DND-41 (cell line): ENCODE results near the gene MAB21L4.

ENCODE experiments used
- ATAC-seq: fragments of 200-7000 bp; cut with Tn5 transposase; 3 replicates; pipeline ENCODE4 v1.9.1; 2021; ENCODE audit warnings: low read depth; ENCODE audit not compliant: insufficient read depth
- DNase-seq: peaks from one replicate; pipeline ENCODE4 v3.0.0-alpha.2; 2020
- H2AFZ ChIP-seq: 2 replicates; pipeline ENCODE4 v1.6.0; 2012; ENCODE audit warnings: low read depth, low read length
- H3K27ac ChIP-seq: 2 replicates; pipeline ENCODE4 v1.5.1; 2012; ENCODE audit warnings: low read length, inconsistent platforms
- H3K27me3 ChIP-seq: fragments of 200-600 bp; sonication (generic); 2 replicates; pipeline ENCODE4 v1.6.0; 2012; ENCODE audit warnings: low read length, mild to moderate bottlenecking, inconsistent platforms; ENCODE audit not compliant: insufficient read depth, poor library complexity
- H3K36me3 ChIP-seq: 2 replicates; pipeline ENCODE4 v1.5.1; 2012; ENCODE audit warnings: low read length, inconsistent platforms; ENCODE audit not compliant: insufficient read depth
- H3K4me1 ChIP-seq: 2 replicates; pipeline ENCODE4 v1.5.1; 2012; ENCODE audit warnings: mild to moderate bottlenecking, low read length; ENCODE audit not compliant: insufficient read depth
- H3K4me2 ChIP-seq: 2 replicates; pipeline ENCODE4 v1.6.0; 2012; ENCODE audit warnings: mild to moderate bottlenecking, moderate library complexity, low read length, inconsistent platforms; ENCODE audit not compliant: insufficient read depth
- H3K4me3 ChIP-seq, 2 experiments: fragments of 200-600 bp in 1 of 2; shearing (Covaris generic) in 1 of 2; 2 replicates each; pipeline ENCODE4 v1.5.1; 2012 to 2016; ENCODE audit warnings: inconsistent platforms in 2 of 2, low read length in 2 of 2, mild to moderate bottlenecking in 2 of 2, low read depth in 1 of 2, moderate library complexity in 1 of 2
- H3K79me2 ChIP-seq: 2 replicates; pipeline ENCODE4 v1.6.0; 2012; ENCODE audit warnings: low read length, inconsistent platforms; ENCODE audit not compliant: insufficient read depth
- H3K9ac ChIP-seq: 2 replicates; pipeline ENCODE4 v1.6.0; 2012; ENCODE audit warnings: low read depth, mild to moderate bottlenecking, inconsistent platforms, low read length, moderate library complexity
- H3K9me3 ChIP-seq: 2 replicates; pipeline ENCODE4 v1.5.1; 2012; ENCODE audit warnings: low read length, moderate library complexity, mild to moderate bottlenecking, inconsistent platforms; ENCODE audit not compliant: insufficient read depth, severe bottlenecking
- H4K20me1 ChIP-seq: 2 replicates; pipeline ENCODE4 v1.6.0; 2012; ENCODE audit warnings: low read length; ENCODE audit not compliant: insufficient read depth
- EZH2 ChIP-seq: IDR thresholded peaks from 3 replicates; pipeline ENCODE4 v1.6.1; 2012; ENCODE audit warnings: borderline replicate concordance, low read depth, mild to moderate bottlenecking, moderate library complexity, low read length, inconsistent platforms; ENCODE audit not compliant: severe bottlenecking
- TF ChIP-seq, protein P1 (sequence below): IDR thresholded peaks from 2 replicates; pipeline ENCODE4 v1.5.1; 2012; ENCODE audit warnings: borderline replicate concordance, low read length, moderate library complexity, mild to moderate bottlenecking; ENCODE audit not compliant: poor library complexity, severe bottlenecking; ENCODE audit errors: extremely low read depth

Gene MAB21L4

DNA sequence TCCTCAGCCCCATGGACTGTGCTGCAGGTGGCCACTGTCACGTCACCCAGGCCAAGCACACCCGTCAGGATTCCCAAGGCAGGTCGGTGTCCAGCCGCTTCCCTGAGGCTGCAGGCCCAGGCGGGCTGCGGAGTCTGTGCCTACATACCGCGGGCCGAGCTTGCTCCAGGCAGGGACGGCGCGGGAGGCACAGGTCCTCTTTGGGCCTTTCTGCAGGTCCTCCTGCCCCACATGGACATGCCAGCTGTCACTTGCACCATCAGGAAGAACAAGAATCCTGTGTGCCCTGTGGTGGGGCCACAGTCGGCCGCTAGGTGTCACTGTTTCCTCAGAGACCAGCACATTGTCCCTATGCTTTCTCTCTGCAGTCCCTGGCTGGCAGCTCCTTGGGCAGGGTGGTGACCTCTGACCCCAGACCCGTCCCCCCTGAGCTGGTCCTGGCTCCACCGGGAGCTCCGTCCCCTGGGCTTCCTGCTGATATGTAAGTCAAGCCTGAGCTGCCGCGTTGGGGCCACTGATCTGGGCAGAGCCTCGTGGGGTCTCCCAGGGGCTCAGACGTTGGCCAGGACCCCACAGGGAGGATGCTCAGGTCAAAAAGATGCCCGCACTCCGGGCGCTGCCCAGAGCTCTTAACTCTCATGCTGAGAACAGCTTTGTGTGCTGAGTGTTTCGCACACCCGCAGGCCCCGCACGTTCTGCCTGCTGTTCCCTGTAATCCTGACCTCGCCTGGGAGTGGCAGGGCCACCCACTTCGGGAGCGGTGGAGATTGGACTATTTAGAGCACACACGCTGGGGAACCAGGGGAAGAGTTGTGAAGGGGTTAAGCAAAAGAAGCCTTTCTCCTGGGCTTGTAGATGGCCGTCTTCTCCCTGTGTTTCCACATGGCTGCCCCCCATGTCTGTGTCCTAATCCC lies 44.6 kb downstream of the MAB21L4 start:
- Histone ChIP-seq H3K9ac (no peak overlapping the region), H3K27ac (no peak overlapping the region), H2AFZ (no peak overlapping the region), H3K4me1 (no peaks in the 10 kb centered on the region), H3K4me3 (no peak overlapping the region), H3K27me3 (no peaks in the 10 kb centered on the region), H4K20me1 (no peaks in the 10 kb centered on the region), H3K36me3 (no peaks in the 10 kb centered on the region), H3K9me3 (peaks cover 3% of the 10 kb centered on the region), H3K79me2 (no peaks in the 10 kb centered on the region), H3K4me2 (no peak overlapping the region)
- ATAC-seq (peak; percentile 98), DNase-seq (peak; percentile 78)
- no peak for TF ChIP-seq EZH2
- TF ChIP-seq, protein P1, sequence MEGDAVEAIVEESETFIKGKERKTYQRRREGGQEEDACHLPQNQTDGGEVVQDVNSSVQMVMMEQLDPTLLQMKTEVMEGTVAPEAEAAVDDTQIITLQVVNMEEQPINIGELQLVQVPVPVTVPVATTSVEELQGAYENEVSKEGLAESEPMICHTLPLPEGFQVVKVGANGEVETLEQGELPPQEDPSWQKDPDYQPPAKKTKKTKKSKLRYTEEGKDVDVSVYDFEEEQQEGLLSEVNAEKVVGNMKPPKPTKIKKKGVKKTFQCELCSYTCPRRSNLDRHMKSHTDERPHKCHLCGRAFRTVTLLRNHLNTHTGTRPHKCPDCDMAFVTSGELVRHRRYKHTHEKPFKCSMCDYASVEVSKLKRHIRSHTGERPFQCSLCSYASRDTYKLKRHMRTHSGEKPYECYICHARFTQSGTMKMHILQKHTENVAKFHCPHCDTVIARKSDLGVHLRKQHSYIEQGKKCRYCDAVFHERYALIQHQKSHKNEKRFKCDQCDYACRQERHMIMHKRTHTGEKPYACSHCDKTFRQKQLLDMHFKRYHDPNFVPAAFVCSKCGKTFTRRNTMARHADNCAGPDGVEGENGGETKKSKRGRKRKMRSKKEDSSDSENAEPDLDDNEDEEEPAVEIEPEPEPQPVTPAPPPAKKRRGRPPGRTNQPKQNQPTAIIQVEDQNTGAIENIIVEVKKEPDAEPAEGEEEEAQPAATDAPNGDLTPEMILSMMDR: peak; percentile 98

DNA sequence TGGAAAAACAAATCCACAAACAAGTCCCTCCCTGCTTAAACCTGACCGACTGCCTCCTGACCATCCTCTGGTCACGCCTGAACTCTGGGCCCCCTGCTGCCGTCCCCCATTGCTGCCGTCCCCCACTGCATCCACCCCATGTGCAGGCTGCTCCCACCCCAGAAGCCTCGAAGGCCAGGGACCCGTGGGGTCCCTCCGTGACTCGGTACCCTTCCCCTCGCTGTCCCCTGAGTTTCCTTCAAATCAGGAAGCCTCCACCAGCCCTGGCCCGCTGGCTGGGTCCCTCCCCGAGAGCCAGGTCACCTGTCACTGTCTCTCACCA lies 45.2 kb downstream of the MAB21L4 start:
- ATAC-seq (no peak), DNase-seq (no peak)
- Histone ChIP-seq H3K79me2 (no peaks in the 10 kb centered on the region), H3K4me3 (no peak overlapping the region), H3K9ac (no peak overlapping the region), H3K36me3 (no peaks in the 10 kb centered on the region), H2AFZ (no peak overlapping the region), H4K20me1 (no peaks in the 10 kb centered on the region), H3K9me3 (peaks cover 3% of the 10 kb centered on the region), H3K27ac (no peak overlapping the region), H3K4me2 (no peak overlapping the region), H3K4me1 (no peaks in the 10 kb centered on the region), H3K27me3 (no peaks in the 10 kb centered on the region)
- TF ChIP-seq, protein P1: no peak
- no peak for TF ChIP-seq EZH2

DNA sequence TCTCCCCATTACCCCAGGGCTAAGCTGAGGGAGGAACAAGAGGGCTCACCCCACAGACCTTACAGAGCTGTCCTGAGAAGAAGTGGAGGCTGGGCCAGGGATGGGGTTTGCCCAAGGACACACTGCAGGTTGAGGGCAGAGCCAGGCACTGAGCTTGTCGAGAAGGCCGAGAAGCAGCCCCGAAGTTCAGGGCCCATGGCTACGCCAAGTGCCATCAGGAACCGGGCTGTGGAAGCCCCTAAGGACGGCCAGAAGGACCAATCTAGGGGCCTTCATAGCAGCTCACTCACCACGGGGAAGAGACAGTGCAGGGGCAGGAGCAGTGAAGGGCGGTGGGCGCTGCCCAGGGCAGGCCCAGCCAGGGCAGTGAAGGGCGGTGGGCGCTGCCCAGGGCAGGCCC lies 45.9 kb downstream of the MAB21L4 start:
- Histone ChIP-seq H3K9ac (no peak overlapping the region), H3K4me3 (no peak overlapping the region), H2AFZ (no peak overlapping the region), H3K27ac (no peak overlapping the region), H4K20me1 (no peaks in the 10 kb centered on the region), H3K36me3 (no peaks in the 10 kb centered on the region), H3K4me1 (no peaks in the 10 kb centered on the region), H3K27me3 (no peaks in the 10 kb centered on the region), H3K4me2 (no peak overlapping the region), H3K9me3 (peaks cover 3% of the 10 kb centered on the region), H3K79me2 (no peaks in the 10 kb centered on the region)
- no peak for ATAC-seq
- no peak for TF ChIP-seq EZH2
- TF ChIP-seq, protein P1: no peak
- no peak for DNase-seq
